Breast epithelium (tissue), 4 donors: ENCODE measurements around the gene FGF21. TPM values are rescaled to one million over a fixed set of nuclear protein-coding genes. Genes with fewer than 3 reads are reported as not detected.

Experiments used
- DNase-seq, 2 donors: peaks; one replicate each; pipeline ENCODE4 v3.0.0-alpha.2; 2019; ENCODE audit warnings: low spot score in 2 of 2
- H3K27ac ChIP-seq, 2 donors: fragments of 200-600 bp; sonication (generic) in 1 of 2; one replicate each; pipeline ENCODE4 v1.5.1; 2016 to 2019; ENCODE audit warnings: mild to moderate bottlenecking in 1 of 2
- H3K27me3 ChIP-seq, 2 donors: fragments of 200-600 bp; sonication (generic) in 1 of 2; one replicate each; pipeline versions ENCODE4 v1.5.1 to v1.6.0; 2017 to 2019; ENCODE audit warnings: control low read depth in 1 of 2, mild to moderate bottlenecking in 1 of 2
- H3K36me3 ChIP-seq: fragments of 200-600 bp; one replicate; pipeline ENCODE4 v1.5.1; 2019
- H3K4me1 ChIP-seq, 2 donors: fragments of 200-600 bp; sonication (generic); one replicate each; pipeline ENCODE4 v1.5.1; 2016 to 2019; ENCODE audit warnings: control low read depth in 1 of 2
- H3K4me3 ChIP-seq, 3 donors: fragments of 200-600 bp; sonication (generic); 1 replicate in 2 of 3; 2 replicates in 1 of 3; pipeline ENCODE4 v1.5.1; 2016 to 2019; ENCODE audit warnings: mild to moderate bottlenecking in 3 of 3, moderate library complexity in 2 of 3
- H3K9me3 ChIP-seq, 2 donors: fragments of 200-600 bp; sonication (generic) in 1 of 2; one replicate each; pipeline ENCODE4 v1.5.1; 2016 to 2019; ENCODE audit warnings: control low read depth in 1 of 2
- POLR2A ChIP-seq: fragments of 450-650 bp; IDR thresholded peaks from one replicate; pipeline ENCODE4 v1.6.1; 2016; ENCODE audit warnings: antibody characterized with exemption, mild to moderate bottlenecking, moderate library complexity
- POLR2AphosphoS5 ChIP-seq, 3 donors: sonication (generic); formaldehyde crosslinking; IDR thresholded peaks; one replicate each; pipeline ENCODE4 v1.6.1; 2017; ENCODE audit warnings: antibody characterized with exemption in 3 of 3
- intact Hi-C: fragments of 100-400 bp; cut with DNase I; formaldehyde crosslinking; loops from one replicate; pipeline ENCODE4 v1.15.1; 2023; ENCODE audit warnings: low total_unique reads
- total RNA-seq, 3 donors: library from RNA; depleted of rRNA; stranded (reverse); fragments of >200 nt; gene quantifications; one replicate each; pipeline ENCODE4 v1.1.0, GENCODE V29; 2016
- TF ChIP-seq, protein P1 (sequence below), 3 donors: fragments of 450-650 bp; IDR thresholded peaks; one replicate each; pipeline ENCODE4 v1.5.1; 2016 to 2017; ENCODE audit warnings: antibody characterized with exemption in 3 of 3, mild to moderate bottlenecking in 3 of 3, moderate library complexity in 3 of 3

Gene FGF21
- total RNA-seq, 3 donors from 2014 or later, result not detected

DNA sequence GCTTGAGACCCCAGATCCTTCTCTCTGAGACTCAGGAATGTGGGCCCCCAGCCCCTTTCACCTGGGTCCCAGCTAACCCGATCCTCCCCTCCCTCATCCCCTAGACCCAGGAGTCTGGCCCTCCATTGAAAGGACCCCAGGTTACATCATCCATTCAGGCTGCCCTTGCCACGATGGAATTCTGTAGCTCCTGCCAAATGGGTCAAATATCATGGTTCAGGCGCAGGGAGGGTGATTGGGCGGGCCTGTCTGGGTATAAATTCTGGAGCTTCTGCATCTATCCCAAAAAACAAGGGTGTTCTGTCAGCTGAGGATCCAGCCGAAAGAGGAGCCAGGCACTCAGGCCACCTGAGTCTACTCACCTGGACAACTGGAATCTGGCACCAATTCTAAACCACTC lies 463 bp downstream of the FGF21 start:
- Histone ChIP-seq H3K36me3 (no peaks in the 10 kb centered on the region), H3K9me3 (no peaks in the 10 kb centered on the region), H3K27me3 (no peaks in the 10 kb centered on the region), H3K27ac (no peak overlapping the region), H3K4me3 (no peak overlapping the region), H3K4me1 (no peaks in the 10 kb centered on the region)
- TF ChIP-seq, protein P1, sequence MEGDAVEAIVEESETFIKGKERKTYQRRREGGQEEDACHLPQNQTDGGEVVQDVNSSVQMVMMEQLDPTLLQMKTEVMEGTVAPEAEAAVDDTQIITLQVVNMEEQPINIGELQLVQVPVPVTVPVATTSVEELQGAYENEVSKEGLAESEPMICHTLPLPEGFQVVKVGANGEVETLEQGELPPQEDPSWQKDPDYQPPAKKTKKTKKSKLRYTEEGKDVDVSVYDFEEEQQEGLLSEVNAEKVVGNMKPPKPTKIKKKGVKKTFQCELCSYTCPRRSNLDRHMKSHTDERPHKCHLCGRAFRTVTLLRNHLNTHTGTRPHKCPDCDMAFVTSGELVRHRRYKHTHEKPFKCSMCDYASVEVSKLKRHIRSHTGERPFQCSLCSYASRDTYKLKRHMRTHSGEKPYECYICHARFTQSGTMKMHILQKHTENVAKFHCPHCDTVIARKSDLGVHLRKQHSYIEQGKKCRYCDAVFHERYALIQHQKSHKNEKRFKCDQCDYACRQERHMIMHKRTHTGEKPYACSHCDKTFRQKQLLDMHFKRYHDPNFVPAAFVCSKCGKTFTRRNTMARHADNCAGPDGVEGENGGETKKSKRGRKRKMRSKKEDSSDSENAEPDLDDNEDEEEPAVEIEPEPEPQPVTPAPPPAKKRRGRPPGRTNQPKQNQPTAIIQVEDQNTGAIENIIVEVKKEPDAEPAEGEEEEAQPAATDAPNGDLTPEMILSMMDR (IDR thresholded peaks at IDR 0.05), result no peak
- intact Hi-C loops, result loop anchor here (5.0 kb wide), 1 partner anchor 1228 kb away; no protein-coding TSS in a partner anchor
- no peak for DNase-seq

DNA sequence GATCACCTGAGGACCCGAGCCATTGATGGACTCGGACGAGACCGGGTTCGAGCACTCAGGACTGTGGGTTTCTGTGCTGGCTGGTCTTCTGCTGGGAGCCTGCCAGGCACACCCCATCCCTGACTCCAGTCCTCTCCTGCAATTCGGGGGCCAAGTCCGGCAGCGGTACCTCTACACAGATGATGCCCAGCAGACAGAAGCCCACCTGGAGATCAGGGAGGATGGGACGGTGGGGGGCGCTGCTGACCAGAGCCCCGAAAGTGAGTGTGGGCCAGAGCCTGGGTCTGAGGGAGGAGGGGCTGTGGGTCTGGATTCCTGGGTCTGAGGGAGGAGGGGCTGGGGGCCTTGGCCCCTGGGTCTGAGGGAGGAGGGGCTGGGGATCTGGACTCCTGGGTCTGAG lies 888 bp downstream of the FGF21 start:
- H3K4me3 ChIP-seq, result no peak overlapping the region
- no peak overlapping the region for H3K27ac ChIP-seq
- no peak for DNase-seq
- intact Hi-C loops, result loop anchor here (5.0 kb wide), 1 partner anchor 1229 kb away; no protein-coding TSS in a partner anchor
- H3K9me3 ChIP-seq, result no peaks in the 10 kb centered on the region
- TF ChIP-seq POLR2A (no peak), POLR2AphosphoS5 (IDR thresholded peaks at IDR 0.05) (no peak)
- TF ChIP-seq, protein P1 (IDR thresholded peaks at IDR 0.05), result no peak
- H3K4me1 ChIP-seq, result no peaks in the 10 kb centered on the region
- H3K36me3 ChIP-seq, result no peaks in the 10 kb centered on the region
- H3K27me3 ChIP-seq, result no peaks in the 10 kb centered on the region

DNA sequence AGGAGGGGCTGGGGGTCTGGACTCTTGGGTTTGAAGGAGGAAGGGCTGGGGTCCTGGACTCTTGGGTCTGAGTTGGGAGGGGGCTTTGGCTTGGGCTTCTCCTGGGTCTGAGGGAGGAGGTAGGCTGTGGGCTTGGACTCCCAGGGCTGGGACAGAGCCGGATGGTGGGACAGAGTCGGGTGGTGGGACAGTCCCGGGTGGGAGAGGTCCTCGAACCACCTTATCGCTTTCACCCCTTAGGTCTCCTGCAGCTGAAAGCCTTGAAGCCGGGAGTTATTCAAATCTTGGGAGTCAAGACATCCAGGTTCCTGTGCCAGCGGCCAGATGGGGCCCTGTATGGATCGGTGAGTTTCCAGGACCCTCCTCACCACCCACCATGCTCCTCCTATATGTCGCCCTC lies 1.4 kb downstream of the FGF21 start:
- no peak for TF ChIP-seq POLR2A
- TF ChIP-seq, protein P1 (IDR thresholded peaks at IDR 0.05), result no peak
- TF ChIP-seq POLR2AphosphoS5 (IDR thresholded peaks at IDR 0.05), result no peak
- Histone ChIP-seq H3K9me3 (no peaks in the 10 kb centered on the region), H3K27me3 (no peaks in the 10 kb centered on the region), H3K4me1 (no peaks in the 10 kb centered on the region), H3K4me3 (no peak overlapping the region), H3K36me3 (no peaks in the 10 kb centered on the region), H3K27ac (no peak overlapping the region)
- DNase-seq, result no peak
- intact Hi-C loops, result loop anchor here (5.0 kb wide), 1 partner anchor 1229 kb away; no protein-coding TSS in a partner anchor

DNA sequence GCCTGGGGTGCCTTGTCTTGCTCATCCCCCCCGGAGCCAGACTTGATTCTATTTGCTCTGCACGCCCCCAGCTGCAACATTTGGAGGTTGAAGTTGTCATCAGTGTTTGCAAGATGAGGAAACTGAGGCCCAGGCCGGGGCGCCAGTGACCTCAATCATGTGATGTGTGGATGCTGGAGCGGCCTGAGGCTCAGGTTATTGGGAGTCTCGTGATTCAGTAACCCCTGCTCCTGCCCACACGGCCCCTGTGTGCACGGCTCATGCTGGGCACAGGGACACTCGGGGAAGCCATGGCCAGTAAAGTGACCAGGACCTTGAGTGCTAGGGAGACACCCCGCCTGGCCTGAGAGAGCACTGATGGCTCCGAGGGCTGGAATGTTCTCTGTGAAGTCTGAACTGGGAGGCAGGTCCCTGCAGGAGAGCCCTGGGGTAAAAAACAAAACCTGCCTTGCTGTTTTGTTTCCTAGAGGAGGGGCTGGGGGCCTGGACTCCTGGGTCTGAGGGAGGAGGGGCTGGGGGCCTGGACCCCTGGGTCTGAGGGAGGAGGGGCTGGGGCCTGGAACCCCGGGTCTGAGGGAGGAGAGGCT lies 1.9 kb downstream of the FGF21 start:
- TF ChIP-seq POLR2AphosphoS5 (IDR thresholded peaks at IDR 0.05), result no peak
- no peak for TF ChIP-seq POLR2A
- TF ChIP-seq, protein P1 (IDR thresholded peaks at IDR 0.05), result no peak
- DNase-seq, result no peak
- Histone ChIP-seq H3K9me3 (no peaks in the 10 kb centered on the region), H3K27ac (no peak overlapping the region), H3K36me3 (no peaks in the 10 kb centered on the region), H3K4me3 (no peak overlapping the region), H3K4me1 (no peaks in the 10 kb centered on the region), H3K27me3 (no peaks in the 10 kb centered on the region)
- intact Hi-C loops, result loop anchor here (5.0 kb wide), 1 partner anchor 1230 kb away; no protein-coding TSS in a partner anchor

DNA sequence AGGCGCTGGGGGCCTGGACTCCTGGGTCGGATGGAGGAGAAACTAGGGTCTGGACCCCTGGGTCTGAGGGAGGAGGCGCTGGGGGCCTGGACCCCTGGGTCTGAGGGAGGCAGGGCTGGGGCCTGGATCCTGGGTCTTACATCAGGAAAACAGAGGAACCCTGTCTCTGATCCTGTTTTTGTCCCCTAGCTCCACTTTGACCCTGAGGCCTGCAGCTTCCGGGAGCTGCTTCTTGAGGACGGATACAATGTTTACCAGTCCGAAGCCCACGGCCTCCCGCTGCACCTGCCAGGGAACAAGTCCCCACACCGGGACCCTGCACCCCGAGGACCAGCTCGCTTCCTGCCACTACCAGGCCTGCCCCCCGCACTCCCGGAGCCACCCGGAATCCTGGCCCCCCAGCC lies 2.4 kb downstream of the FGF21 start:
- intact Hi-C loops, result loop anchor here (5.0 kb wide), 1 partner anchor 1230 kb away; no protein-coding TSS in a partner anchor
- Histone ChIP-seq H3K4me3 (no peak overlapping the region), H3K36me3 (no peaks in the 10 kb centered on the region), H3K4me1 (no peaks in the 10 kb centered on the region), H3K27me3 (no peaks in the 10 kb centered on the region), H3K9me3 (no peaks in the 10 kb centered on the region), H3K27ac (no peak overlapping the region)
- TF ChIP-seq POLR2A, result no peak
- TF ChIP-seq, protein P1 (IDR thresholded peaks at IDR 0.05), result no peak
- TF ChIP-seq POLR2AphosphoS5 (IDR thresholded peaks at IDR 0.05), result no peak
- DNase-seq, result no peak
